ENCODE data around the gene CHEK1. TPM values are rescaled to one million over a fixed set of nuclear protein-coding genes. Genes with fewer than 3 reads are reported as not detected.
"Not testable (repeated sequence)": the region's sequence is repeated elsewhere in the genome, so short reads cannot be mapped to it uniquely, and the experiment has no call there.

Gene CHEK1
- total and polyA plus RNA-seq, 2 donors (not counting 3 experiments of a cell fraction or from before 2014, with no cell fraction given): 15.0 to 66.1 TPM

DNA sequence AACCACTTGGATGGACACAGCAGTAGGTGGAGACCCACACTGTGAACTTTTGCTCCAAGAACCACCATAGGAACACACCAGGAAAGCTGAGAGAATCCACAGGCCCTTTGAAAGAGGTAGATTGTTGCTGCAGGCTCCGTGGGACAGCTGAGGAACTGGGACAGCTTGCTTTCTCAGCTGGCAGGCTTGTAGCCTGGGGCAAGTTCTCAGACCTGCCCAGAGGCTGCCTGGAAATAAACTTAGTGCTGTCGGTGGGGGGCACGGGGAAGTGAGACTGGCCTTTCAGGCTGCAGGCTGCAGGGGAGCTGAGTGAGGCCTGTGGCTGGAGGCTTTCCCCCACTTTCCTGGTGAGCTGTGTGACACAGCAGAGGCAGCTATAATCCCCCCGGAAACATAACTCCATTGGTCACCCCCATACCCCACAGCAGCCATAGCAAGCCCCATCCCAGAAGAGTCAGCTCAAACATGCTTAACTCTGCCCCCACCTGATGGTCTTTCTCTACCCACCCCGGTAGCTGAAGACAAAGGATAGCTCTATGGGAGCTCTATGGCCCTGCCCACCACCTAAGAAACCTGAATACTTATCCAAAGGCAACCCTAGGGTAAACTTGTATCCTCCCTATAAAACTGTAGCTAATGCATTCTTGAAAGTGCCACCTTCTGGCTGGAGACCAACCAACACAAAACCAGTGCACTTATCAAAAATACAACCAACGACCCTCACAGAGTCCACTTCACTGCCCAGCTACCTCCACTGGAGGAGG lies 77.1 kb downstream of the CHEK1 start:
- POLR2A ChIA-PET: no interaction called here
- H3K27ac ChIP-seq (ENCODE audit: insufficient read depth, low read depth, low read length): no peak overlapping the region
- H3K9me1 ChIP-seq (replicated peaks; ENCODE audit: control insufficient read depth, extremely low read depth, insufficient read depth, low read length): no peaks in the 10 kb centered on the region
- H3K4me3 ChIP-seq (replicated peaks in 1 of 3; ENCODE audit: insufficient read depth in 1 of 3, low read depth in 1 of 3, low read length in 3 of 3): no peak overlapping the region
- no TSS peak for BruUV-seq (replicated peaks)
- H3K4me1 ChIP-seq (ENCODE audit: control insufficient read depth, extremely low read depth, insufficient read depth, low read length): no peaks in the 10 kb centered on the region
- H3K9ac ChIP-seq (replicated peaks; ENCODE audit: extremely low read depth, insufficient read depth, low read length): no peak overlapping the region
- no peak overlapping the region for H3K4me2 ChIP-seq (ENCODE audit: insufficient read depth, low read length)
- FAIRE-seq (no peak), DNase-seq (ENCODE audit: low read depth, low spot score) (no peak)
- intact Hi-C loops (cut with micrococcal nuclease) (no loop called here), dilution Hi-C loops (cut with MboI; ENCODE audit: extremely low pct_ligation_motif_present, low sequenced_read_pairs) (no loop called here)
- CTCF ChIA-PET: interaction anchor here (0.7 to 2.8 kb wide), 5 partner anchors 12 to 76 kb away, joined by 3 to 10 read pairs (median 3); no protein-coding TSS in a partner anchor
- no peaks in the 10 kb centered on the region for H3K36me3 ChIP-seq (ENCODE audit: control insufficient read depth in 2 of 2, extremely low read depth in 1 of 2, insufficient read depth in 2 of 2, low read length in 2 of 2)
- no peaks in the 10 kb centered on the region for H3K9me3 ChIP-seq (replicated peaks; ENCODE audit: control insufficient read depth, insufficient read depth, low read length)
- no peaks in the 10 kb centered on the region for H4K20me1 ChIP-seq (replicated peaks; ENCODE audit: control insufficient read depth, extremely low read depth, insufficient read depth, low read length)
- H3K79me2 ChIP-seq (ENCODE audit: control insufficient read depth, insufficient read depth, low read length): no peaks in the 10 kb centered on the region
- H2AFZ ChIP-seq (ENCODE audit: low read depth, low read length): no peak overlapping the region
- peaks cover 1 to 4% of the 10 kb centered on the region in 2 experiments for H3K27me3 ChIP-seq (ENCODE audit: control insufficient read depth in 2 of 2, insufficient read depth in 2 of 2, low read length in 2 of 2)
- TF ChIP-seq, protein P1, sequence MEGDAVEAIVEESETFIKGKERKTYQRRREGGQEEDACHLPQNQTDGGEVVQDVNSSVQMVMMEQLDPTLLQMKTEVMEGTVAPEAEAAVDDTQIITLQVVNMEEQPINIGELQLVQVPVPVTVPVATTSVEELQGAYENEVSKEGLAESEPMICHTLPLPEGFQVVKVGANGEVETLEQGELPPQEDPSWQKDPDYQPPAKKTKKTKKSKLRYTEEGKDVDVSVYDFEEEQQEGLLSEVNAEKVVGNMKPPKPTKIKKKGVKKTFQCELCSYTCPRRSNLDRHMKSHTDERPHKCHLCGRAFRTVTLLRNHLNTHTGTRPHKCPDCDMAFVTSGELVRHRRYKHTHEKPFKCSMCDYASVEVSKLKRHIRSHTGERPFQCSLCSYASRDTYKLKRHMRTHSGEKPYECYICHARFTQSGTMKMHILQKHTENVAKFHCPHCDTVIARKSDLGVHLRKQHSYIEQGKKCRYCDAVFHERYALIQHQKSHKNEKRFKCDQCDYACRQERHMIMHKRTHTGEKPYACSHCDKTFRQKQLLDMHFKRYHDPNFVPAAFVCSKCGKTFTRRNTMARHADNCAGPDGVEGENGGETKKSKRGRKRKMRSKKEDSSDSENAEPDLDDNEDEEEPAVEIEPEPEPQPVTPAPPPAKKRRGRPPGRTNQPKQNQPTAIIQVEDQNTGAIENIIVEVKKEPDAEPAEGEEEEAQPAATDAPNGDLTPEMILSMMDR (IDR thresholded peaks at IDR 0.05; ENCODE audit: extremely low read depth in 1 of 2, insufficient read depth in 1 of 2, low read depth in 1 of 2, low read length in 2 of 2): no peak
- TF ChIP-seq POLR2A (IDR thresholded peaks at IDR 0.05; ENCODE audit: low read depth, low read length): no peak
- no peak for TF ChIP-seq GATA2 (IDR thresholded peaks at IDR 0.05; ENCODE audit: insufficient read depth, insufficient read length, low read depth, low read length)
- TF ChIP-seq POLR2AphosphoS5 (IDR thresholded peaks at IDR 0.05; ENCODE audit: insufficient read depth, low read depth, low read length): no peak
- TF ChIP-seq MYC (IDR thresholded peaks at IDR 0.05; ENCODE audit: low read depth, low read length): no peak
- no peak for TF ChIP-seq JUN (IDR thresholded peaks at IDR 0.05; ENCODE audit: borderline replicate concordance, insufficient read depth, insufficient read length, low read depth)
- no peak for TF ChIP-seq EZH2 (IDR thresholded peaks at IDR 0.05; ENCODE audit: borderline replicate concordance, low read depth, low read length, severe bottlenecking)
- TF ChIP-seq, protein P2, sequence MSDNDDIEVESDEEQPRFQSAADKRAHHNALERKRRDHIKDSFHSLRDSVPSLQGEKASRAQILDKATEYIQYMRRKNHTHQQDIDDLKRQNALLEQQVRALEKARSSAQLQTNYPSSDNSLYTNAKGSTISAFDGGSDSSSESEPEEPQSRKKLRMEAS (IDR thresholded peaks at IDR 0.05; ENCODE audit: insufficient read depth, insufficient read length): no peak
- TF ChIP-seq FOS (IDR thresholded peaks at IDR 0.05; ENCODE audit: borderline replicate concordance, insufficient read depth, low read length): no peak

DNA sequence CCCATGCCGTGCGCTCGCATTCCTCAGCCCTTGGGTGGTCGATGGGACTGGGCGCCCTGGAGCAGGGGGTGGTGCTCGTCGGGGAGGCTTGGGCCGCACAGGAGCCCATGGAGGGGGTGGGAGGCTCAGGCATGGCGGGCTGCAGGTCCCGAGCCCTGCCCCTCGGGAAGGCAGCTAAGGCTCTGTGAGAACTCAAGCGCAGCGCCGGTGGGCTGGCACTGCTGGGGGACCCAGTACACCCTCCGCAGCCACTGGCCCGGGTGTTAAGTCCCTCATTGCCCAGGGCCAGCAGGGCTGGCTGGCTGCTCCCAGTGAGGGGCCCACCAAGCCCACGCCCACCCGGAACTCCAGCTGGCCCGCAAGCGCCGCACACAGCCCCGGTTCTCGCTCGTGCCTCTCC lies 79.7 kb downstream of the CHEK1 start:
- dilution Hi-C loops (cut with MboI; ENCODE audit: extremely low pct_ligation_motif_present, low sequenced_read_pairs): not testable (repeated sequence)

More for the DNA sequence above, 79.7 kb downstream of the CHEK1 start:
- H3K4me3 ChIP-seq (replicated peaks in 1 of 3; ENCODE audit: insufficient read depth in 1 of 3, low read depth in 1 of 3, low read length in 3 of 3); H3K4me2 ChIP-seq (ENCODE audit: insufficient read depth, low read length); intact Hi-C loops (cut with micrococcal nuclease); H3K4me1 ChIP-seq (ENCODE audit: control insufficient read depth, extremely low read depth, insufficient read depth, low read length); H2AFZ ChIP-seq (ENCODE audit: low read depth, low read length); H3K9me3 ChIP-seq (replicated peaks; ENCODE audit: control insufficient read depth, insufficient read depth, low read length); H3K79me2 ChIP-seq (ENCODE audit: control insufficient read depth, insufficient read depth, low read length); H3K27me3 ChIP-seq (ENCODE audit: control insufficient read depth in 2 of 2, insufficient read depth in 2 of 2, low read length in 2 of 2); H3K9me1 ChIP-seq (replicated peaks; ENCODE audit: control insufficient read depth, extremely low read depth, insufficient read depth, low read length); H3K27ac ChIP-seq (ENCODE audit: insufficient read depth, low read depth, low read length); POLR2A ChIA-PET; DNase-seq (ENCODE audit: low read depth, low spot score); H3K36me3 ChIP-seq (ENCODE audit: control insufficient read depth in 2 of 2, extremely low read depth in 1 of 2, insufficient read depth in 2 of 2, low read length in 2 of 2); H4K20me1 ChIP-seq (replicated peaks; ENCODE audit: control insufficient read depth, extremely low read depth, insufficient read depth, low read length); BruUV-seq (replicated peaks); H3K9ac ChIP-seq (replicated peaks; ENCODE audit: extremely low read depth, insufficient read depth, low read length); CTCF ChIA-PET; FAIRE-seq: not testable (repeated sequence)
